GM10266 (cell line): Measurements from ENCODE around the gene SLC25A23.

Experiments
- DNase-seq: peaks from one replicate; pipeline ENCODE4 v3.0.0; 2012; ENCODE audit errors: extremely low spot score
- TF ChIP-seq, protein P1 (sequence below): IDR thresholded peaks from 2 replicates; pipeline ENCODE4 v1.5.1; 2012; ENCODE audit warnings: mild to moderate bottlenecking, low read depth; ENCODE audit not compliant: control insufficient read depth, insufficient read depth; ENCODE audit errors: missing control alignments

Gene SLC25A23

DNA sequence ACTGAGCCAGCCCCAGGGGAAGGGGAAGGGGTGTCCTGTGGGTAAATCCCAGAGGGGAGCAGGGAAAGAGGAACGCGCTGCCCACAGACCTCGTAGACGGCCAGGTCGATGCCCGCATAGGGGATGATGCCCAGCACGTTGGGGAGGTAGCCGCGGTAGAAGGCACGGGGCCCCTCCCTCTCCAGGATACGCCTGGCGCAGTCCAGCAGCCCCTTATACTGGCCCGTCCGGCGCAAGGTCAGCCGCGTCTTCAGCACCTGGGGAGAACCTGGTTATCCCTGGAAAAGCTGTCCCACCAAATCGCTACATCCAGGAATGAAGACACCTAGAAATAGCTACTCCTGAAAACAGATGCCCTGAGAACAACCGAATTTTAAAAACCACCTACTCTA, 7.4 kb downstream of the SLC25A23 start:
- DNase-seq, result no peak
- TF ChIP-seq, protein P1, sequence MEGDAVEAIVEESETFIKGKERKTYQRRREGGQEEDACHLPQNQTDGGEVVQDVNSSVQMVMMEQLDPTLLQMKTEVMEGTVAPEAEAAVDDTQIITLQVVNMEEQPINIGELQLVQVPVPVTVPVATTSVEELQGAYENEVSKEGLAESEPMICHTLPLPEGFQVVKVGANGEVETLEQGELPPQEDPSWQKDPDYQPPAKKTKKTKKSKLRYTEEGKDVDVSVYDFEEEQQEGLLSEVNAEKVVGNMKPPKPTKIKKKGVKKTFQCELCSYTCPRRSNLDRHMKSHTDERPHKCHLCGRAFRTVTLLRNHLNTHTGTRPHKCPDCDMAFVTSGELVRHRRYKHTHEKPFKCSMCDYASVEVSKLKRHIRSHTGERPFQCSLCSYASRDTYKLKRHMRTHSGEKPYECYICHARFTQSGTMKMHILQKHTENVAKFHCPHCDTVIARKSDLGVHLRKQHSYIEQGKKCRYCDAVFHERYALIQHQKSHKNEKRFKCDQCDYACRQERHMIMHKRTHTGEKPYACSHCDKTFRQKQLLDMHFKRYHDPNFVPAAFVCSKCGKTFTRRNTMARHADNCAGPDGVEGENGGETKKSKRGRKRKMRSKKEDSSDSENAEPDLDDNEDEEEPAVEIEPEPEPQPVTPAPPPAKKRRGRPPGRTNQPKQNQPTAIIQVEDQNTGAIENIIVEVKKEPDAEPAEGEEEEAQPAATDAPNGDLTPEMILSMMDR, result no peak

DNA sequence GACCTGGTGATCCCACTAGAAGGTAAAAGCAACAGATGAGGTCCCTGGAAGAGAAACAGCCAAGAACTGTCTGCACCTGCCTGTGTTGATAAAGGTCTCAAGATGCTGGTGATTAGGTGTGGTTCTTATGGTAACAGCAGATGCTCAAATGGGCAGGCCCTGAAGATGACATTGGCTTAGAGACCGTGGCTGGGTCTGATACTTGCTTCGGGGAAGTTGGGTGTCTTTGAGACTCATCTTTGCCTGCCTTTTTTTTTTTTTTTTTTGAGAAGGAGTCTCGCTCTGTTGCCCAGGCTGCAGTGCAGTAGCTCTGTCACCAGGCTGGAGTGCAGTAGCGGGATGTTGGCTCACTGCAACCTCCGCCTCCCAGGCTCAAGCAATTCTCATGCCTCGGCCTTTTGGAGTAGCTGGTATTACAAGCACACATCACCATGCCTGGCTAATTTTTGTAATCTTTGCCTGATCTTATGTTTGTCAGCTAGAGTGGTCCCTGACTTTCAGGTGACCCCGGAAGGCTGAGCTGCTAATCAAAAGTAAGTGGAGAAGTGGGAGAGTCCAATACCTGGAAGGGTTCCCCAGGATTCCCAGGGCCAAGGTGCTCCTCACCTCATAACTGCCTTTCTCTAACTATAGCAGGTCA, 7.9 kb downstream of the SLC25A23 start:
- TF ChIP-seq, protein P1, result no peak
- DNase-seq, result no peak

DNA sequence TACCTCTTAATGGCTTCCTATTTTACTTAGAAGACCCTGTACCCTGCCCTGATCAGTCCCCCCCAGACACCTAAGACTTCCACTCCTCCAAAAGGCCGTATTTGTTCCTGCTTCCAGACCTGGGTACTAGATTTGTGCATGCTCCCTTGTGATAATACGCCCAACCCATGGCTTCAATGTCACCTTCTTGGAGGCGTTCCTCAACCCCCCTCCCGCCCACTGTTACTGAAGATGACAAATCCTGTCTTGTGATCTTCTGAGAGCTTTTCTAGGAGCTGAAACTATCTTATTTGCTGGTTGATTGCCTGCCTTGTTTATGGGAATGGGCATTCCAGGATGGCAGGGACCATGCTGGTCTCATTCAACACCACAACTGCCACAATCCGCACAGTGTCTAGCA, 9.4 kb downstream of the SLC25A23 start:
- TF ChIP-seq, protein P1, result no peak
- DNase-seq, result no peak

DNA sequence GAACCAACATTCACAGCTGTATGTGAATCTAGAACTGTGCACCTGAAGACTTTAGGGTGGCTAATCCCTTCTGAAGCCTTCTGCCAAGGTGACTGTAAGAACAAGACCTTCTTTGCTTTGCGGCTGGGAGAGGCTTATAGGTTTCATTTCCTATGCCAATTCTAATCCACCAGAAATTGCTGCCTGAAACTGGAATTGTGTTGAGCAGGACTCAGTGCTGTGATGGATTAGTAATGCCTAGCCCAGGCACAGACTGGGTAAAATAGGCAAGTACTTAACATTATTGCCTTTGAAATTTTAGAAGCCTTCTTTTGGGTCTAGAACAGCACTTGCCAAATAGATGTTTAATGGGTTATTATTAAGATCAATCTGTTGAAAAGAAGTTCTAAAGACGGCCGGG, 11.5 kb downstream of the SLC25A23 start:
- TF ChIP-seq, protein P1, result no peak
- no peak for DNase-seq

GRCh38 chr19:6446452-6446851, 13.1 kb downstream of the SLC25A23 start:
- no peak for DNase-seq

GRCh38 chr19:6443986-6444385, 15.6 kb downstream of the SLC25A23 start:
- TF ChIP-seq, protein P1, result no peak
- DNase-seq, result no peak

More at GRCh38 chr19:6446452-6446851, 13.1 kb downstream of the SLC25A23 start:
- TF ChIP-seq, protein P1, result no peak

GRCh38 chr19:6442087-6442688, 17.4 kb downstream of the SLC25A23 start:
- no peak for DNase-seq
- TF ChIP-seq, protein P1, result no peak
